ENCODE data around the gene PDE4D.

The PDE4D gene

GRCh38 chr5:59661954-59662615 is 231.4 kb downstream of the PDE4D start:
- no peaks in the 10 kb centered on the region for H3K27me3 ChIP-seq (replicated peaks; ENCODE audit: insufficient read depth, low read length)
- H3K4me3 ChIP-seq (ENCODE audit: low read length), result peak overlapping the region; percentile 40
- H3F3A ChIP-seq (ENCODE audit: insufficient read depth, low read length), result peaks cover 18% of the 10 kb centered on the region
- H3K27ac ChIP-seq (ENCODE audit: low read length), result peak overlapping the region; percentile 84
- DNase-seq, result peak; percentile 84
- peak overlapping the region; percentile 55 for H3K4me2 ChIP-seq (ENCODE audit: low read depth, low read length)
- no peak for TF ChIP-seq EZH2 (optimal IDR thresholded peaks at IDR 0.05; ENCODE audit: low read depth, low read length)
- TF ChIP-seq EZH2phosphoT487 (IDR thresholded peaks at IDR 0.05; ENCODE audit: low read length), result no peak
- no peak for TF ChIP-seq CTCF (IDR thresholded peaks at IDR 0.05; ENCODE audit: low read length)
- no peaks in the 10 kb centered on the region for H3K9me2 ChIP-seq (replicated peaks; ENCODE audit: insufficient read depth, low read length)
- H4K20me1 ChIP-seq (ENCODE audit: insufficient read depth, low read length), result no peaks in the 10 kb centered on the region
- peak overlapping the region; percentile 19 for H2AFZ ChIP-seq (ENCODE audit: low read length)
- peak overlapping the region; percentile 37 for H3K9ac ChIP-seq (ENCODE audit: low read length)
- H3K4me1 ChIP-seq (ENCODE audit: low read length), result peaks cover 36% of the 10 kb centered on the region
- H3K79me2 ChIP-seq (ENCODE audit: low read length), result no peaks in the 10 kb centered on the region
- H3K9me3 ChIP-seq (replicated peaks; ENCODE audit: insufficient read depth, low read length), result no peaks in the 10 kb centered on the region
- no peaks in the 10 kb centered on the region for H3K36me3 ChIP-seq (replicated peaks; ENCODE audit: insufficient read depth, low read length)

- Histone ChIP-seq H3K4me1 (ENCODE audit: low read length) (peaks cover 36% of the 10 kb centered on the region), H3K4me3 (ENCODE audit: low read length) (peak overlapping the region; percentile 40; the same call in 1 of the 2 replicates), H3K27me3 (replicated peaks; ENCODE audit: insufficient read depth, low read length) (no peaks in the 10 kb centered on the region), H3K9ac (ENCODE audit: low read length) (peak overlapping the region; percentile 37), H3K36me3 (replicated peaks; ENCODE audit: insufficient read depth, low read length) (no peaks in the 10 kb centered on the region), H2AFZ (ENCODE audit: low read length) (peak overlapping the region; percentile 19), H3K79me2 (ENCODE audit: low read length) (no peaks in the 10 kb centered on the region), H3F3A (ENCODE audit: insufficient read depth, low read length) (peaks cover 18% of the 10 kb centered on the region), H3K9me2 (replicated peaks; ENCODE audit: insufficient read depth, low read length) (no peaks in the 10 kb centered on the region), H4K20me1 (ENCODE audit: insufficient read depth, low read length) (no peaks in the 10 kb centered on the region), H3K9me3 (replicated peaks; ENCODE audit: insufficient read depth, low read length) (no peaks in the 10 kb centered on the region), H3K27ac (ENCODE audit: low read length) (peak overlapping the region; percentile 84), H3K4me2 (ENCODE audit: low read depth, low read length) (peak overlapping the region; percentile 55)
- TF ChIP-seq EZH2 (optimal IDR thresholded peaks at IDR 0.05; ENCODE audit: low read depth, low read length), result no peak
- no peak for TF ChIP-seq EZH2phosphoT487 (IDR thresholded peaks at IDR 0.05; ENCODE audit: low read length)
- no peak for TF ChIP-seq CTCF (IDR thresholded peaks at IDR 0.05; ENCODE audit: low read length)
- no peak for DNase-seq
Measured at GRCh38 chr5:59661311-59661710, 232.2 kb downstream of the PDE4D start.

GRCh38 chr5:59660737-59661136 is 232.8 kb downstream of the PDE4D start:
- no peaks in the 10 kb centered on the region for H4K20me1 ChIP-seq (ENCODE audit: insufficient read depth, low read length)
- H3K4me1 ChIP-seq (ENCODE audit: low read length), result peaks cover 38% of the 10 kb centered on the region
- TF ChIP-seq EZH2phosphoT487 (IDR thresholded peaks at IDR 0.05; ENCODE audit: low read length) (no peak), CTCF (IDR thresholded peaks at IDR 0.05; ENCODE audit: low read length) (peak; percentile 61), EZH2 (optimal IDR thresholded peaks at IDR 0.05; ENCODE audit: low read depth, low read length) (no peak)
- H3K79me2 ChIP-seq (ENCODE audit: low read length), result no peaks in the 10 kb centered on the region
- H3K27me3 ChIP-seq (replicated peaks; ENCODE audit: insufficient read depth, low read length), result no peaks in the 10 kb centered on the region
- no peak overlapping the region for H2AFZ ChIP-seq (ENCODE audit: low read length)
- peak overlapping the region; percentile 33; the same call in 1 of the 2 replicates for H3K27ac ChIP-seq (ENCODE audit: low read length)
- peak overlapping the region; percentile 33 for H3K4me2 ChIP-seq (ENCODE audit: low read depth, low read length)
- DNase-seq, result peak; percentile 73
- no peaks in the 10 kb centered on the region for H3K36me3 ChIP-seq (replicated peaks; ENCODE audit: insufficient read depth, low read length)
- peaks cover 18% of the 10 kb centered on the region for H3F3A ChIP-seq (ENCODE audit: insufficient read depth, low read length)
- H3K4me3 ChIP-seq (ENCODE audit: low read length), result no peak overlapping the region
- peak overlapping the region; percentile 16; the same call in 1 of the 2 replicates for H3K9ac ChIP-seq (ENCODE audit: low read length)
- no peaks in the 10 kb centered on the region for H3K9me3 ChIP-seq (replicated peaks; ENCODE audit: insufficient read depth, low read length)
- no peaks in the 10 kb centered on the region for H3K9me2 ChIP-seq (replicated peaks; ENCODE audit: insufficient read depth, low read length)

All from MM.1S (cell line).